Osteoblast (primary cell): ENCODE data around the gene NCAN. TPM values are rescaled to one million over a fixed set of nuclear protein-coding genes. Genes with fewer than 3 reads are reported as not detected.
A peak's percentile ranks its signal among the peaks of the same experiment; 100 is the strongest.

Experiments
- DNase-seq: peaks from one replicate; pipeline ENCODE4 v3.0.0; 2011; ENCODE audit warnings: low spot score, mixed read lengths; ENCODE audit not compliant: insufficient read length; ENCODE audit errors: missing footprints
- H2AFZ ChIP-seq: 2 replicates; pipeline ENCODE4 v1.6.0; 2011; ENCODE audit warnings: mild to moderate bottlenecking, low read length
- H3K27ac ChIP-seq: 2 replicates; pipeline ENCODE4 v1.5.1; 2011; ENCODE audit warnings: mild to moderate bottlenecking, low read depth, low read length, moderate library complexity
- H3K27me3 ChIP-seq: 2 replicates; pipeline ENCODE4 v1.6.0; 2012; ENCODE audit warnings: mild to moderate bottlenecking, control low read depth, inconsistent platforms, low read length, moderate library complexity; ENCODE audit not compliant: insufficient read depth
- H3K36me3 ChIP-seq: 2 replicates; pipeline ENCODE4 v1.5.1; 2011; ENCODE audit warnings: mild to moderate bottlenecking, low read length, control low read depth, moderate library complexity; ENCODE audit not compliant: insufficient read depth
- H3K4me1 ChIP-seq: 2 replicates; pipeline ENCODE4 v1.5.1; 2011; ENCODE audit warnings: mild to moderate bottlenecking, low read length, control low read depth, moderate library complexity; ENCODE audit not compliant: insufficient read depth
- H3K4me2 ChIP-seq: 2 replicates; pipeline ENCODE4 v1.6.0; 2011; ENCODE audit warnings: mild to moderate bottlenecking, low read length; ENCODE audit not compliant: insufficient read depth
- H3K4me3 ChIP-seq: fragments of 200-600 bp; sonication (generic); 3 replicates; pipeline ENCODE4 v1.5.1; 2012; ENCODE audit warnings: mild to moderate bottlenecking, low read length, inconsistent platforms; ENCODE audit not compliant: insufficient read depth
- H3K79me2 ChIP-seq: 2 replicates; pipeline ENCODE4 v1.6.0; 2012; ENCODE audit warnings: mild to moderate bottlenecking, low read length, control low read depth, inconsistent platforms; ENCODE audit not compliant: insufficient read depth
- H3K9me3 ChIP-seq: 2 replicates; pipeline ENCODE4 v1.5.1; 2011; ENCODE audit warnings: low read depth, low read length, control low read depth
- H4K20me1 ChIP-seq: 2 replicates; pipeline ENCODE4 v1.6.0; 2012; ENCODE audit warnings: mild to moderate bottlenecking, low read length, control low read depth; ENCODE audit not compliant: insufficient read depth
- total RNA-seq: library from RNA; depleted of rRNA; stranded (reverse); fragments of >200 nt; gene quantifications from 2 replicates; pipeline ENCODE4 v1.2.3, GENCODE V29; 2012
- TF ChIP-seq, protein P1 (sequence below): IDR thresholded peaks from 2 replicates; pipeline ENCODE4 v1.5.1; 2011; ENCODE audit warnings: mild to moderate bottlenecking, low read depth, low read length, moderate library complexity; ENCODE audit errors: extremely low read depth

Gene NCAN
- total RNA-seq, 1 donor, result not detected

DNA sequence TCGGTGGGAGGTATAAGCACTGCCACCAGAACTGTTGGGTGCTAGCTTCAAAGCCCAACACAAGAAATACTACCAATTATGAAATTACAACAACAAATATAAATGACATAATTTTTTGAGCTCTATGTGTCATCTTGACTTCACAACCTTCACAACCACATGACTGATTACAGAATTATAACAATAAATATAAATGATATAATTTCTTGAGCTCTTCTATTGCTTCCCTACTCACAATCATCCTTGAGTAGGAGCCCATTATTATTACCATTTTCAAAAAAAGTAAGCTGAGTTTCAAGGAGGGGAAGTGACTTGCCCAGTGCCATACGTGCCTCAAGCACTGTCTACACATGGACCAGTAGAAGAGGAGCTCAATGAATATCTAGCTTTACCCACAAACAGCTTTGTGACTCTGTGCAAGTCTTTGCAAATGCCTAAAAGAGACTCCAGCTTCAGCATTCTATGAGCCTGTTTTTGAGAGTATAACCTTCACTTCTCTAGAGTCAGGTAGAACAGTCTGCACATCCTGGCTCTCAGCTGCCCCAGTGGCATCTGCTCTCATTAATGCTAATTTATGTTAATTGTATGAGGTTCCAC lies 22.6 kb downstream of the NCAN start:
- Histone ChIP-seq H3K4me3 (no peak overlapping the region), H3K36me3 (no peaks in the 10 kb centered on the region), H4K20me1 (no peaks in the 10 kb centered on the region), H3K4me2 (no peak overlapping the region), H3K27me3 (no peaks in the 10 kb centered on the region), H3K4me1 (no peaks in the 10 kb centered on the region), H3K9me3 (peaks cover 4% of the 10 kb centered on the region), H3K27ac (no peak overlapping the region), H3K79me2 (no peaks in the 10 kb centered on the region), H2AFZ (no peak overlapping the region)
- DNase-seq, result peak; percentile 64
- TF ChIP-seq, protein P1, sequence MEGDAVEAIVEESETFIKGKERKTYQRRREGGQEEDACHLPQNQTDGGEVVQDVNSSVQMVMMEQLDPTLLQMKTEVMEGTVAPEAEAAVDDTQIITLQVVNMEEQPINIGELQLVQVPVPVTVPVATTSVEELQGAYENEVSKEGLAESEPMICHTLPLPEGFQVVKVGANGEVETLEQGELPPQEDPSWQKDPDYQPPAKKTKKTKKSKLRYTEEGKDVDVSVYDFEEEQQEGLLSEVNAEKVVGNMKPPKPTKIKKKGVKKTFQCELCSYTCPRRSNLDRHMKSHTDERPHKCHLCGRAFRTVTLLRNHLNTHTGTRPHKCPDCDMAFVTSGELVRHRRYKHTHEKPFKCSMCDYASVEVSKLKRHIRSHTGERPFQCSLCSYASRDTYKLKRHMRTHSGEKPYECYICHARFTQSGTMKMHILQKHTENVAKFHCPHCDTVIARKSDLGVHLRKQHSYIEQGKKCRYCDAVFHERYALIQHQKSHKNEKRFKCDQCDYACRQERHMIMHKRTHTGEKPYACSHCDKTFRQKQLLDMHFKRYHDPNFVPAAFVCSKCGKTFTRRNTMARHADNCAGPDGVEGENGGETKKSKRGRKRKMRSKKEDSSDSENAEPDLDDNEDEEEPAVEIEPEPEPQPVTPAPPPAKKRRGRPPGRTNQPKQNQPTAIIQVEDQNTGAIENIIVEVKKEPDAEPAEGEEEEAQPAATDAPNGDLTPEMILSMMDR, result no peak

GRCh38 chr19:19236173-19236572 lies 24.4 kb downstream of the NCAN start:
- TF ChIP-seq, protein P1, result no peak

GRCh38 chr19:19238126-19238894 lies 26.6 kb downstream of the NCAN start:
- Histone ChIP-seq H3K79me2 (no peaks in the 10 kb centered on the region), H3K4me1 (no peaks in the 10 kb centered on the region), H2AFZ (no peak overlapping the region), H3K4me3 (no peak overlapping the region), H3K27me3 (no peaks in the 10 kb centered on the region), H4K20me1 (no peaks in the 10 kb centered on the region), H3K27ac (no peak overlapping the region), H3K36me3 (no peaks in the 10 kb centered on the region), H3K9me3 (peaks cover 4% of the 10 kb centered on the region), H3K4me2 (no peak overlapping the region)
- TF ChIP-seq, protein P1, result no peak
- peak; percentile 27 for DNase-seq

More at GRCh38 chr19:19236173-19236572, 24.4 kb downstream of the NCAN start:
- H3K79me2 ChIP-seq, result no peaks in the 10 kb centered on the region
- no peaks in the 10 kb centered on the region for H3K4me1 ChIP-seq
- H3K36me3 ChIP-seq, result no peaks in the 10 kb centered on the region
- DNase-seq, result peak; percentile 2
- H2AFZ ChIP-seq, result no peak overlapping the region
- no peak overlapping the region for H3K4me2 ChIP-seq
- peaks cover 4% of the 10 kb centered on the region for H3K9me3 ChIP-seq
- no peak overlapping the region for H3K27ac ChIP-seq
- no peak overlapping the region for H3K4me3 ChIP-seq
- H4K20me1 ChIP-seq, result no peaks in the 10 kb centered on the region
- H3K27me3 ChIP-seq, result no peaks in the 10 kb centered on the region

GRCh38 chr19:19239675-19240074 lies 27.9 kb downstream of the NCAN start:
- TF ChIP-seq, protein P1, result no peak
- no peaks in the 10 kb centered on the region for H3K4me1 ChIP-seq
- H3K27me3 ChIP-seq, result no peaks in the 10 kb centered on the region
- H3K36me3 ChIP-seq, result no peaks in the 10 kb centered on the region
- DNase-seq, result peak; percentile 1
- no peaks in the 10 kb centered on the region for H4K20me1 ChIP-seq
- no peak overlapping the region for H2AFZ ChIP-seq
- H3K4me2 ChIP-seq, result no peak overlapping the region
- H3K79me2 ChIP-seq, result no peaks in the 10 kb centered on the region
- H3K9me3 ChIP-seq, result peaks cover 1% of the 10 kb centered on the region
- H3K4me3 ChIP-seq, result no peak overlapping the region
- H3K27ac ChIP-seq, result no peak overlapping the region
